Measurements from ENCODE around the gene B4GAT1.
"Not testable (repeated sequence)": the region's sequence is repeated elsewhere in the genome, so short reads cannot be mapped to it uniquely, and the experiment has no call there.

Gene B4GAT1

DNA sequence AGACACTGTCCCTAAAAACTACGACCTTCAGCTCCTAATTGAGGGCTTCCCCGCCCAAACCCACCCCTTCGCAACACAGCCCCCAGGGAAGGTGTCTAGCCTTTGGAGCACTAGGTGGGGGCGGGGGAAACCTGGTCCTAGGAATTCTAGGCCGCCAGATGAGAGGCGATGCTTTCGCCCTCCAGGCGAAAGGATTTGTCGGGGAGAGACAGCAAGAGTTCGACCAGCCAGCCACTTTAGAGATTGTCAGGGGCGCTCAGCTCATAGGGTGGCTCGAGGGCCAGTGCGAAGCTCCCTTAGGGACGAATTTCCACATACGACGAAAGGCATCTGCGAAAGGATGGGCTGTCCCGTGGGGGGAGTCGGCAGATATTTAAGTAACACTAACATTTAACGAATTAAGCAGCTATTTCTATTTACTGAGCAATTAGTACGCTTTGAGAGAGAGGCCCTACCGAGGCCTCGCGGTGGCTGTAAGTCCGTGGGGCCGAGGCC is 35.9 kb downstream of the B4GAT1 start:
- no peaks in the 10 kb centered on the region; the same call in 1 of the 2 replicates for H3K27me3 ChIP-seq (ENCODE audit: control insufficient read depth, insufficient read depth, low read length)
- no peak overlapping the region for H3K27ac ChIP-seq (ENCODE audit: low read depth, low read length)
- no peaks in the 10 kb centered on the region for H3K36me3 ChIP-seq (ENCODE audit: control insufficient read depth, insufficient read depth, low read length)
- H3K4me1 ChIP-seq (ENCODE audit: control insufficient read depth, insufficient read depth, low read length): peaks cover 19% of the 10 kb centered on the region
- no peaks in the 10 kb centered on the region for H3K9me3 ChIP-seq (ENCODE audit: control insufficient read depth, insufficient read depth, low read depth, low read length)
- H3K4me3 ChIP-seq (ENCODE audit: low read depth, low read length): peak overlapping the region; percentile 74
- peak overlapping the region; percentile 62 for H3K9ac ChIP-seq (ENCODE audit: low read length)

DNA sequence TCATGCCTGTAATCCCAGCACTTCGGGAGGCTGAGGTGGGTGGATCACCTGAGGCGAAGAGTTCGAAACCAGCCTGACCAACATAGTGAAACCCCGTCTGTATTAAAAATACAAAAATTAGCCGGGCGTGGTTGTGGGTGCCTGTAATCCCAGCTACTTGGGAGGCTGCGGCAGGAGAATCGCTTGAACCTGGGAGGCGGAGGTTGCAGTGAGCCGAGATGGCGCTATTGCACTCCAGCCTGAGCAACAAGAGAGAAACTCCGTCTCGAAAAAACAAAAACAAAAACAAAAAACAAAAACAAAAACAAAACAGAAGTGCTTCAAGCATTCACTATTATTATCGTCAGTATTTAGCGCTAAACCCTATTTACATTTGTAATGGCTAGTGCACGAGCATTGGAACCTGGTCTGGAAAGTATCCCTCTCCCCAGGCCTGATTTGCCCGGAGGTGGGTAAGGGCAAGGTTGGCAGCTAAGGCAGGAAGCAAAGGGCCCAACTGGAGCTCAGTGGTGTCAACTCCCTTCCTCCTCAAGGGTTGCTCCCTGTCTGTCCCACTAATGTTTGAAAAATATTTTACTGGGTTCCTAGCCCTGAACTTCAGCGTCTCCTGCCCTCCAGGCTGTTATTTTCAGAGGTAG is 36.5 kb downstream of the B4GAT1 start:
- not testable (repeated sequence) for H3K27ac ChIP-seq (ENCODE audit: low read depth, low read length); H3K27me3 ChIP-seq (ENCODE audit: control insufficient read depth, insufficient read depth, low read length); H3K36me3 ChIP-seq (ENCODE audit: control insufficient read depth, insufficient read depth, low read length); H3K4me3 ChIP-seq (ENCODE audit: low read depth, low read length); H3K9ac ChIP-seq (ENCODE audit: low read length); H3K9me3 ChIP-seq (ENCODE audit: control insufficient read depth, insufficient read depth, low read depth, low read length)
- peaks cover 13% of the 10 kb centered on the region for H3K4me1 ChIP-seq (ENCODE audit: control insufficient read depth, insufficient read depth, low read length)

DNA sequence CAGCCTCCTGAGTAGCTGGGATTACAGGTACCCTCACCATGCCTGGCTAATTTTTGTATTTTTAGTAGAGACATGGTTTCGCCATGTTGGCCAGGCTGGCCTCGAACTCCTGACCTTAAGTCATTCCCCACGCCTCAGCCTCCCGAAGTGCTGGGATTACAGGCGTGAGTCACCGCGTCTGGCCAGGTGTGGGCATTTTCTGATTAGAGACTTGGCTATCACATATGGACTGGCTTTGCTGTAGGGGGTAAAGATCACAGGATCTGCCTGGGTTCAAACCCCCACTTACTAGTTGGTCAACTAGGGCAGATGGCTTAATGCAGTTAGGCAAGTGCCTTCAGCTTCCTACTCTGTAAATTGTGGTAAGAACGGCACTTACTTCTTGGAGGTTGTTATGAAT is 37.1 kb downstream of the B4GAT1 start:
- Histone ChIP-seq H3K27me3 (ENCODE audit: control insufficient read depth, insufficient read depth, low read length) (no peaks in the 10 kb centered on the region; the same call in 1 of the 2 replicates), H3K36me3 (ENCODE audit: control insufficient read depth, insufficient read depth, low read length) (no peaks in the 10 kb centered on the region), H3K9ac (ENCODE audit: low read length) (no peak overlapping the region), H3K4me1 (ENCODE audit: control insufficient read depth, insufficient read depth, low read length) (peaks cover 13% of the 10 kb centered on the region), H3K27ac (ENCODE audit: low read depth, low read length) (no peak overlapping the region), H3K4me3 (ENCODE audit: low read depth, low read length) (no peak overlapping the region), H3K9me3 (ENCODE audit: control insufficient read depth, insufficient read depth, low read depth, low read length) (no peaks in the 10 kb centered on the region)

DNA sequence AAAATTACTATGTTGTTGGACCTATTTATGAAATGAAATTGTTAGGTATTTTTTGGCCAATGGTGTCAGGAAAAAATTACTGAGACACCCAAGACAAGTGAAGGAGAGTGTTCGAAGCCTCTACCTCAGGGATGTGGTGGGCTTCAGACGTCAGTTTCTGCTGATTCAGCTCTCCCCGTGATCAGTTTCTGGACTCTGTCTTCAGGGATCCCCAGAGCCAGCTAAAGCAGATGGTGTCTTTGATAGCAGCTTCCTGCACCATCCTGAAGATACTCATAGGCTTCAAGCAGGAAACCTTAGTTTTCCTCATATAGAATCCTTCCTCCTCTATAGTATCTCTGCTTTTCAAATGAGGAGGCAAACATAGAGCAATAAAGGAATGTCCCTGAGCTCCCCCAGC is 38.0 kb downstream of the B4GAT1 start:
- Histone ChIP-seq H3K4me1 (ENCODE audit: control insufficient read depth, insufficient read depth, low read length) (peaks cover 13% of the 10 kb centered on the region), H3K27me3 (ENCODE audit: control insufficient read depth, insufficient read depth, low read length) (no peaks in the 10 kb centered on the region), H3K9ac (ENCODE audit: low read length) (no peak overlapping the region), H3K36me3 (ENCODE audit: control insufficient read depth, insufficient read depth, low read length) (no peaks in the 10 kb centered on the region), H3K27ac (ENCODE audit: low read depth, low read length) (no peak overlapping the region), H3K9me3 (ENCODE audit: control insufficient read depth, insufficient read depth, low read depth, low read length) (no peaks in the 10 kb centered on the region), H3K4me3 (ENCODE audit: low read depth, low read length) (no peak overlapping the region)

DNA sequence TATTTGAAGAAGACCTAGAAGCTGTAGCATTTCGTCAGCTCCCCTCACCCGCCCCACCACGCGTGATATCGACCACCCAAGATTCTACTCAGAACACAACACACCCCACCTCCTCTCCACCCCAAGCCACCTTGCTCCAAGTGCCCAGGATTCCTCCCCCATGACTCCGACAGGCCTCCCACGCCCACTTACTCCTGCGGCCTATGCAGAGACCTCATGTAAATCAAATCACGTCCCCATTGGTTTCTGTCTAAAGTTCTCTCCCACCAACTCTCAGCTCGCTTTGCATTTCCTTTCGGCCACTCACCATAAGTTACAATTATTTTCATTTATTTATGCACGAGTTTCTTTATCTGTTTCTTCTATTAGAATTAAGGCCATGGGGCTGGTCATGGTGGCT is 44.8 kb downstream of the B4GAT1 start:
- H3K36me3 ChIP-seq (ENCODE audit: control insufficient read depth, insufficient read depth, low read length): no peaks in the 10 kb centered on the region

DNA sequence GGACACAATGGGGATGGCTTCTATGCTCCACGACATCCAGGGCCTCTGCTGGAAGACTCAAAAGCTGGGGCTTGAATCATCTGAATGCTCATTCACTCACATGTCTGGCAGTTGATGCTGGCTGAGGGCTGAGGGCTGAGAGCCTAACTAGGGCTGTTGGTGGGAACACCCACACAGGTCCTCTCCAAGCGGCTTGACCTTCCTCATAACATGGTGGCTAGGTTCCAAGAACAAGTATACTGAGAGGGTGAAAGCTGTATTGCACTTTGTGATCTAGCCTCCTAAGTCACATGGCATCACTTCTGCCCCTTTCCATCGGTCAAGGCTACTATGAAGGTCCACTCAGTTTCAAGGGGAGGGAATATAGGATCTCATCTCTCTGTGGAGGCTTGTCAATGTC is 48.2 kb downstream of the B4GAT1 start:
- Histone ChIP-seq H3K4me3 (ENCODE audit: low read depth, low read length) (no peak overlapping the region), H3K36me3 (ENCODE audit: control insufficient read depth, insufficient read depth, low read length) (no peaks in the 10 kb centered on the region), H3K9ac (ENCODE audit: low read length) (no peak overlapping the region), H3K27me3 (ENCODE audit: control insufficient read depth, insufficient read depth, low read length) (peaks cover 11% of the 10 kb centered on the region; the same call in 1 of the 2 replicates), H3K4me1 (ENCODE audit: control insufficient read depth, insufficient read depth, low read length) (peaks cover 6% of the 10 kb centered on the region; the same call in 1 of the 2 replicates), H3K27ac (ENCODE audit: low read depth, low read length) (no peak overlapping the region), H3K9me3 (ENCODE audit: control insufficient read depth, insufficient read depth, low read depth, low read length) (no peaks in the 10 kb centered on the region)

More for the DNA sequence above, 44.8 kb downstream of the B4GAT1 start:
- Histone ChIP-seq H3K27me3 (ENCODE audit: control insufficient read depth, insufficient read depth, low read length) (no peaks in the 10 kb centered on the region; the same call in 1 of the 2 replicates), H3K27ac (ENCODE audit: low read depth, low read length) (no peak overlapping the region), H3K4me3 (ENCODE audit: low read depth, low read length) (no peak overlapping the region), H3K9me3 (ENCODE audit: control insufficient read depth, insufficient read depth, low read depth, low read length) (no peaks in the 10 kb centered on the region), H3K9ac (ENCODE audit: low read length) (no peak overlapping the region), H3K4me1 (ENCODE audit: control insufficient read depth, insufficient read depth, low read length) (peaks cover under 1% of the 10 kb centered on the region; the same call in 1 of the 2 replicates)

DNA sequence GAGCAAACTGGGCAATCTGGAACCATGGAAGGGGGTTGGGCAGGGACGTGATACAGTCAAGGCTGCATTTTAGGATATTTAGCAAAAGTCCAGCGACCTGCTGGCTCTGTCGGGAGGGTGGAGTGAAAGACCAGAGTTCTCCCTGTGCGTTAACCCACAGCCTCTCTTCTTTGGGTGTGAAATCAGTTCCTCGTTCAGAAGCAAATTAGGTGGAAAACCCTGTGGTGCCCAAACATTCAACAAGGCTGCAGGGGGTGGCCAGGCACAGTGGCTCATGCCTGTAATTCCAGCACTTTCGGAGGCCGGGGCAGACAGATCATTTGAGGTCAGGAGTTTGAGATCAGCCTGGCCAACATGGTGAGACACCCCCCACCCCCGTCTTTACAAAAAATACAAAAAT is 49.8 kb downstream of the B4GAT1 start:
- H3K27me3 ChIP-seq (ENCODE audit: control insufficient read depth, insufficient read depth, low read length): peaks cover 26% of the 10 kb centered on the region
- no peak overlapping the region for H3K4me3 ChIP-seq (ENCODE audit: low read depth, low read length)
- H3K9ac ChIP-seq (ENCODE audit: low read length): no peak overlapping the region
- no peaks in the 10 kb centered on the region for H3K36me3 ChIP-seq (ENCODE audit: control insufficient read depth, insufficient read depth, low read length)
- peaks cover 6% of the 10 kb centered on the region; the same call in 1 of the 2 replicates for H3K4me1 ChIP-seq (ENCODE audit: control insufficient read depth, insufficient read depth, low read length)
- H3K27ac ChIP-seq (ENCODE audit: low read depth, low read length): no peak overlapping the region
- no peaks in the 10 kb centered on the region for H3K9me3 ChIP-seq (ENCODE audit: control insufficient read depth, insufficient read depth, low read depth, low read length)
